Effector memory CD4-positive, alpha-beta T cell (primary cell): ENCODE data around the gene KIAA0825.

ENCODE experiments used
- DNase-seq, 3 donors: peaks; one replicate each; pipeline ENCODE4 v3.0.0-alpha.2; 2020
- H3K27ac ChIP-seq: 2 replicates; pipeline ENCODE4 v1.7.0; 2013; ENCODE audit warnings: mild to moderate bottlenecking, low read length, moderate library complexity; ENCODE audit not compliant: insufficient read depth, poor library complexity, severe bottlenecking
- H3K27me3 ChIP-seq: replicated peaks from 2 replicates; pipeline ENCODE4 v1.7.0; 2013; ENCODE audit warnings: mild to moderate bottlenecking, low read length; ENCODE audit not compliant: insufficient read depth, control insufficient read depth, poor library complexity, severe bottlenecking
- H3K36me3 ChIP-seq: 2 replicates; pipeline ENCODE4 v1.7.0; 2013; ENCODE audit warnings: mild to moderate bottlenecking, low read length, moderate library complexity; ENCODE audit not compliant: control insufficient read depth, insufficient read depth
- H3K4me1 ChIP-seq: 2 replicates; pipeline ENCODE4 v1.7.0; 2013; ENCODE audit warnings: low read length, mild to moderate bottlenecking; ENCODE audit not compliant: control insufficient read depth, insufficient read depth, poor library complexity, severe bottlenecking
- H3K4me3 ChIP-seq: 2 replicates; pipeline ENCODE4 v1.7.0; 2013; ENCODE audit warnings: low read length, low read depth, mild to moderate bottlenecking; ENCODE audit not compliant: insufficient read depth, poor library complexity, severe bottlenecking
- H3K9me3 ChIP-seq: 2 replicates; pipeline ENCODE4 v1.7.0; 2013; ENCODE audit warnings: mild to moderate bottlenecking, low read length, moderate library complexity; ENCODE audit not compliant: control insufficient read depth

The KIAA0825 gene

DNA sequence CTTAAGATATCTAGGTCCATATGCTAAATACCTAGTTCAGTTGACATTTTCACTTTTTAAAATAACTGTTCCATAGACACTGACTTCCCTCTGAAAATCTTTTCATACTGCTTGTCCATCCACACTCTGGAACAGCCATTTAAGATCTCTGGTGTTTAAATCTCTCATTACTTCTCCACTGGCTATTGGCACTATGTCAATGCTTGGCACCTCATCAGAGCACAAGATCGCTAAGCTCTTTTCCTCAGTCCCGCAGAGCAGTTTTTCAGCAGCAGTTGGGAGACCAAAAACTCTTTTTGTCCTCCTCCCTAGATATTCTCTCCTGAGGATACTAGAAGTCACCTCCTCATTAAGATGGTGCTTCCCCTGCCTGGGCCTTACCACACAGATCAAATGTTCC lies 172.7 kb downstream of the KIAA0825 start:
- no peaks in the 10 kb centered on the region for H3K36me3 ChIP-seq
- no peak overlapping the region for H3K4me3 ChIP-seq
- no peaks in the 10 kb centered on the region for H3K9me3 ChIP-seq
- H3K27me3 ChIP-seq, result no peaks in the 10 kb centered on the region
- H3K27ac ChIP-seq, result no peak overlapping the region
- no peaks in the 10 kb centered on the region for H3K4me1 ChIP-seq
- DNase-seq, result no peak

DNA sequence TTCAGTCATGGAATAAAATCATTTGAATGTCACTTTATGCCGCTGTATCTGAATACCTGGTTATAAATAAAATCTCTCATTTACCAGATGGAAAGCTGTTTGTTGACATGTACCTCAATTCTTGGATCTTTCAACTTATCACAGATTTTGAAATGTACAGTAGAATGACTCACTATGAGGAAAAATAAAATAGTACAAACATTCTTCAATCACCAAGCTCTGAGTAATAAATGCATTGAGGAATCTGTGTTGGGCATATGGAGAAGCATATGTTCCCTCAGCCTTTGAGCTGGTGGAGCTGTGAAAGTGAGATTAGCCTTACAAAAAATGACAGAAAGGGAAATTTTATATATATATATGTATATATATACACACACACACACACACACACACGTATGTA lies 175.4 kb downstream of the KIAA0825 start:
- Histone ChIP-seq H3K27ac (no peak overlapping the region), H3K9me3 (no peaks in the 10 kb centered on the region), H3K27me3 (no peaks in the 10 kb centered on the region), H3K4me3 (no peak overlapping the region), H3K36me3 (no peaks in the 10 kb centered on the region), H3K4me1 (no peaks in the 10 kb centered on the region)
- DNase-seq, result no peak

DNA sequence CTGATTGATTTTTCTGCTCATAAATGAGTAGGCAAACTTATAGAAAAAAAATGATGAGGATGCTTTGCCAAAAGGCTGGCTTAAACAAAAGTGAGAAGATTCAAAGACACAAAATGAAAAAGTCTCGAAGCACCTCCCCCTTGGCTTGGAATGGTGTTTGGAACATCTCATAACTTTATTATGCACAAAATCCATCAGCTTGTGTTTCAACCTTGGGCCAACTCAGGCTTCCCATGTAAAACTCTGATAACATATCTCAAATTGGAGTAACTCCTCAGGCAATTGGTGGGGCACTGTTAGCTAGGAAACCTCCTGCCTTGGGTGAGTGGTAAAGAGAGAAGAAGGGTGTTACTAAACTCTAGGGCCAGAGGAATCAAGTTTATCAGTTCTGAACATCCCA lies 176.3 kb downstream of the KIAA0825 start:
- H3K27me3 ChIP-seq, result no peaks in the 10 kb centered on the region
- no peak for DNase-seq

DNA sequence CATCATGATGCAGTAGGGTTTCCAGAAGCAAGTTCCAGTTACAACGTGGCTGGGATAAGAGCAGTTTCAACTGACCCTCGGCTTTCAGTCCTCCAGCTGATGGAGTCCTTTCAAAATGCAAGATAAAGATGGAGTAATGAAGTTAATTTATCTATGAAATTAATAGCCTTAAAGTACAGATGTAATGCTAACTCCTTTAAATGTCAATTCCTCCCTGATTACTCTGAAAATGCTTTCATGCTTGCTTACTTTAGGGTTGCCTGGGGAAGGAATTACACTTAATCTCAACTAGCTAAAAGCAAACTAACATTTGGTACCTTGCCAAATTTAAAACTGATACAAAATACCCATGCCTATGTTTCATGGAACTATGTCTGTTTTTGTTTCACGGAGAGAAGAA lies 178.4 kb downstream of the KIAA0825 start:
- no peak for DNase-seq

More for the DNA sequence above, 176.3 kb downstream of the KIAA0825 start:
- Histone ChIP-seq H3K4me3 (no peak overlapping the region), H3K27ac (no peak overlapping the region), H3K9me3 (no peaks in the 10 kb centered on the region), H3K36me3 (no peaks in the 10 kb centered on the region), H3K4me1 (no peaks in the 10 kb centered on the region)

DNA sequence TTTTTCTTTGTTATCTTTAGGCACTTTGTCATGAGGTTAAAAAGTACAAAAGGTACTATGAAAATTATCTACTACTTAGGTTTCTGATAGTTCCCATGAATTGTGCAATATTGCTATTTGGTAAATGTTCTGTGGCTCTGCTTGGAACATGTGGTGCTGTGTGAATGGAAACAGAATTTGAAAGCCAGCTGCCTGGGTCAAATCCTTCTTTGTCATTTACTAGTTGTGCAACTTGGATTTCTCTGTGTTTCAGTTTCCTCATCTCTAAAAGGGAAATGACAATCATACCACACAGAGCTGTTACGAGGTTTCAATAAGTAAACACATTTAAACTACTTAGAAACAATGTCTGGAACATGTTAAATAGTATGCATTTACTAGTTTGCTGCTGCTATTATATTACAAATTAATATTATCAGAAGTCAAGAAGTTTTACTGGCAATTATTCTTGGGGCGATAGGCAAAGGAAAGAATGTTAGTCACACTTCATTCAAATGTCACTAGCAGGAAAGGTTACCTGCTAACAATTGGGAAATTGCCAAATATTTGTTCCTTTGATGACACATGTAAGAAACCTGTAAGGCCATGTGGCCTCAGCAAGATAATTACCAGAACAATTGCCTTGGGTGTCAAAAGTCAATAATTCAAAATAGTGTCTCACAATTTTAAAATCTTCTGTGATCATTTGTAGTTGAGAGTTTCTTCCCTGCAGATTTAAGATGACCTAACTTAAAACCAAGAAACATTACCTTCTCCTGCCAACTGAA lies 184.8 kb downstream of the KIAA0825 start:
- H3K4me1 ChIP-seq, result no peaks in the 10 kb centered on the region
- H3K27ac ChIP-seq, result no peak overlapping the region
- no peak overlapping the region for H3K4me3 ChIP-seq
- no peaks in the 10 kb centered on the region for H3K9me3 ChIP-seq
- DNase-seq, result no peak
- H3K27me3 ChIP-seq, result no peaks in the 10 kb centered on the region
- H3K36me3 ChIP-seq, result no peaks in the 10 kb centered on the region

More for the DNA sequence above, 178.4 kb downstream of the KIAA0825 start:
- Histone ChIP-seq H3K9me3 (no peaks in the 10 kb centered on the region), H3K4me1 (no peaks in the 10 kb centered on the region), H3K27ac (no peak overlapping the region), H3K27me3 (no peaks in the 10 kb centered on the region), H3K4me3 (no peak overlapping the region), H3K36me3 (no peaks in the 10 kb centered on the region)

DNA sequence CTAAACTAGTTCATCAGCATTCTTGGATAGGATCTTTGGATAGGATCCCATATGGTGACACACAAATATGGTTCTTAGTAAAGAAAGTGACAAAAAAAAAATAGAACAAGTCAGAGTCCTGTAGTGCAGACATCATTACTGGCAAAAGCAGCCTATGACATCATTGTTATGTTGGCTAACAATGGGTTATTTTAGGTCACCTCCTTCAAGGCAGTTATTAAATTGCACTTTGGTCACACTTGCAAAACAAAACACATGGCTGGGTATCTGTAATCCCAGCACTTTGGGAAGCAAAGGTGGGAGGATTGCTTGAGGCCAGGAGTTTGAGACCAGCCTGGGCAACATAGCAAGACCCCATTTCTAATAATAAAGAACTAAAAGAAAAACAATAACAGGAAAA lies 185.9 kb downstream of the KIAA0825 start:
- no peaks in the 10 kb centered on the region for H3K27me3 ChIP-seq
- no peaks in the 10 kb centered on the region for H3K9me3 ChIP-seq
- no peaks in the 10 kb centered on the region for H3K4me1 ChIP-seq
- no peak for DNase-seq
- H3K36me3 ChIP-seq, result no peaks in the 10 kb centered on the region
- H3K27ac ChIP-seq, result no peak overlapping the region
- H3K4me3 ChIP-seq, result no peak overlapping the region

DNA sequence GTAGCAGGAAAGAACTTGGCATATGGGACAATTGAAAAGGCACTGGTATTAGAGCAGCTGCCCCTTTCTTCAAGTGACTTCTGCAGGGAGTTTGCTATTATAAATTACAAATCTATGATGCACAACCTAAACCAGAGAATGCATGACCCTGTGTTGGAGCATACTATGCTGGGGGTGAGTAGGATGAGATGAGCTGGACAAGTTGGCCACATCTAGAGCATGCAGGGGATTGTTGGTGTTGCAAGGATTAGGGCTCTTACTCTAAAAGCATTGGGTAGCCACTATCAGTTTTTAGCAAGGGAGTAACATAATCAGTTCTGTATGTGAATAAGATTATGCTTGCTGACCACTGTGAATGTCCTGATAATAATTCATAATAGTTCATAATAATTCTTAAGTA lies 186.7 kb downstream of the KIAA0825 start:
- Histone ChIP-seq H3K36me3 (no peaks in the 10 kb centered on the region), H3K4me1 (no peaks in the 10 kb centered on the region), H3K4me3 (no peak overlapping the region), H3K9me3 (no peaks in the 10 kb centered on the region), H3K27me3 (no peaks in the 10 kb centered on the region), H3K27ac (no peak overlapping the region)
- DNase-seq, result no peak

GRCh38 chr5:94429566-94429965 lies 188.8 kb downstream of the KIAA0825 start:
- H3K36me3 ChIP-seq, result no peaks in the 10 kb centered on the region
- H3K27ac ChIP-seq, result no peak overlapping the region
- H3K27me3 ChIP-seq, result no peaks in the 10 kb centered on the region
- no peak overlapping the region for H3K4me3 ChIP-seq
- H3K4me1 ChIP-seq, result no peaks in the 10 kb centered on the region
- DNase-seq, result no peak
- H3K9me3 ChIP-seq, result no peaks in the 10 kb centered on the region

GRCh38 chr5:94425396-94425795 lies 193.0 kb downstream of the KIAA0825 start:
- H3K4me3 ChIP-seq, result no peak overlapping the region
- no peak overlapping the region for H3K27ac ChIP-seq
- DNase-seq, result no peak
- H3K27me3 ChIP-seq, result no peaks in the 10 kb centered on the region
- H3K9me3 ChIP-seq, result no peaks in the 10 kb centered on the region
- H3K36me3 ChIP-seq, result no peaks in the 10 kb centered on the region
- H3K4me1 ChIP-seq, result no peaks in the 10 kb centered on the region

DNA sequence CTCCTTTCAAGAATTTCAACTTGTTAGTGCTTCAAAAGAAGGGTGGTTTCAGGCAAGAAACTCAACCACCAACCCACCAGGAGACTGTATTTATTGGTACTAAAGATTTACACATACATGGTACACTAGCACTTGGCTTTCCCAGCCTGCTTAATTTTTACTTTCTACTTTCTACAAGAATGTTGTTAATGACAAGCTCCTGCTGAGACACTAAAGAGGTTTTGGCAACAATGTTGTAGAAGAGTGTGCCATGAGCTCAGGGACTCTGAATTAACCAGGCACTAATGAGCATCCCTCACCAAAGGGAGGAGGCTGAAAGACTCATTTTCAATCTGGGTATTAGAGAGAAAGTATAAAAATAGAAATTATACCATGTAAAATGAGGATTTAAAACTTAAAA lies 195.0 kb downstream of the KIAA0825 start:
- Histone ChIP-seq H3K27ac (no peak overlapping the region), H3K4me3 (no peak overlapping the region), H3K36me3 (no peaks in the 10 kb centered on the region), H3K27me3 (no peaks in the 10 kb centered on the region), H3K9me3 (no peaks in the 10 kb centered on the region), H3K4me1 (no peaks in the 10 kb centered on the region)
- DNase-seq, result no peak
